HepG2 (cell line): Measurements from ENCODE around the gene NF2.

Experiments used
- PCBP1 ChIP-seq: fragments of 200-400 bp; formaldehyde crosslinking; IDR thresholded peaks from 2 replicates; pipeline ENCODE4 v1.6.1; 2017; ENCODE audit warnings: mild to moderate bottlenecking, low read depth, low read length, borderline replicate concordance
- PPARG ChIP-seq: conservative IDR thresholded peaks from 2 replicates; pipeline ENCODE4 v1.6.1; 2016; ENCODE audit warnings: missing biosample characterization, missing genetic modification reagents

GRCh38 chr22:29609139-29609538 is 5.7 kb downstream of the NF2 start:
- TF ChIP-seq PPARG (no peak), PCBP1 (no peak)
